KMS-11 (cell line): ENCODE results near the gene TAF3.

Source experiments
- H2AFZ ChIP-seq: fragments of 200-600 bp; sonication (generic); 2 replicates; pipeline ENCODE4 v1.6.1; 2016; ENCODE audit warnings: antibody characterized with exemption, mixed run types, low read depth
- H3K27ac ChIP-seq: fragments of 200-600 bp; sonication (generic); 2 replicates; pipeline ENCODE4 v1.6.1; 2016; ENCODE audit warnings: mild to moderate bottlenecking, mixed run types
- H3K27me3 ChIP-seq: fragments of 200-600 bp; sonication (generic); 2 replicates; pipeline ENCODE4 v1.6.1; 2017; ENCODE audit warnings: mild to moderate bottlenecking, low read depth, mixed run types, moderate library complexity; ENCODE audit not compliant: insufficient read depth
- H3K36me3 ChIP-seq: fragments of 200-600 bp; sonication (generic); 2 replicates; pipeline ENCODE4 v1.6.1; 2017; ENCODE audit warnings: mild to moderate bottlenecking, mixed run types; ENCODE audit not compliant: insufficient read depth
- H3K4me1 ChIP-seq: fragments of 200-600 bp; sonication (generic); 2 replicates; pipeline ENCODE4 v1.6.1; 2016; ENCODE audit warnings: mild to moderate bottlenecking, low read depth, mixed run types; ENCODE audit not compliant: poor library complexity, severe bottlenecking
- H3K4me2 ChIP-seq: fragments of 200-600 bp; sonication (generic); 2 replicates; pipeline ENCODE4 v1.7.0; 2016; ENCODE audit warnings: mild to moderate bottlenecking, mixed run types
- H3K4me3 ChIP-seq: fragments of 200-600 bp; sonication (generic); IDR thresholded peaks from 2 replicates; pipeline ENCODE4 v1.6.1; 2017; ENCODE audit warnings: low read depth, low read length, mixed read lengths; ENCODE audit not compliant: insufficient read depth
- H3K79me2 ChIP-seq: fragments of 200-600 bp; sonication (generic); 2 replicates; pipeline ENCODE4 v1.6.1; 2016; ENCODE audit warnings: low read depth, mixed run types; ENCODE audit not compliant: insufficient read depth
- H3K9ac ChIP-seq: fragments of 200-600 bp; sonication (generic); 2 replicates; pipeline ENCODE4 v1.6.1; 2016; ENCODE audit warnings: mild to moderate bottlenecking, mixed run types
- H4K20me1 ChIP-seq: fragments of 200-600 bp; sonication (generic); 2 replicates; pipeline ENCODE4 v1.6.1; 2016; ENCODE audit warnings: mild to moderate bottlenecking, mixed run types; ENCODE audit not compliant: insufficient read depth
- CTCF ChIP-seq: fragments of 200-600 bp; sonication (generic); conservative IDR thresholded peaks from 2 replicates; pipeline ENCODE4 v1.6.1; 2017; ENCODE audit warnings: low read depth, mild to moderate bottlenecking, antibody characterized with exemption, low read length, moderate library complexity, mixed read lengths

The TAF3 gene

DNA sequence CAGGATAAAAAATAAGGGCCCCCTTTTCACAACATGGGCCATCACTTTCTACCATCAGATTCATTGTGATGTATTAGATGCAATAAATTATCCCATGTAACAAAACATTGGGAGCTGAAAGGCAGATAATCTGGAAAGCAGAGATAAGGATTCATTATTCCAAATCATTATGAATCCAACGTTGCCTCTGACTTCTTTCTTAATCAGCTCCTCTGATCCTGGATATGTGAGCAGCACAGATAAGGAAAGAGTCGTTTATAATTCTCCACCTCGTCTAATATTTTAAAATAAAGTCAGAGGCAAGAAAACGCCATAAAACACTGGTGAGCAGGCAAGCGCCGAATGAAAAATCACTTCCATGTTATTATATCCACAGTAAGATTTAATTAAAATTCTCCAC lies 222.3 kb downstream of the TAF3 start:
- Histone ChIP-seq H3K27me3 (peaks cover 2% of the 10 kb centered on the region; the same call in 1 of the 2 replicates), H3K27ac (no peak overlapping the region), H3K4me3 (no peak overlapping the region), H3K4me2 (no peak overlapping the region), H2AFZ (no peak overlapping the region), H4K20me1 (no peaks in the 10 kb centered on the region), H3K9ac (no peak overlapping the region), H3K36me3 (no peaks in the 10 kb centered on the region), H3K79me2 (no peaks in the 10 kb centered on the region), H3K4me1 (no peaks in the 10 kb centered on the region)
- TF ChIP-seq CTCF, result no peak

GRCh38 chr10:8041284-8041991 lies 223.1 kb downstream of the TAF3 start:
- H3K79me2 ChIP-seq, result no peaks in the 10 kb centered on the region
- H2AFZ ChIP-seq, result no peak overlapping the region
- H3K4me1 ChIP-seq, result no peaks in the 10 kb centered on the region
- peaks cover 10% of the 10 kb centered on the region; the same call in 1 of the 2 replicates for H3K27me3 ChIP-seq
- H3K9ac ChIP-seq, result no peak overlapping the region
- H3K36me3 ChIP-seq, result no peaks in the 10 kb centered on the region
- H3K27ac ChIP-seq, result no peak overlapping the region
- H3K4me2 ChIP-seq, result no peak overlapping the region
- H4K20me1 ChIP-seq, result no peaks in the 10 kb centered on the region
- TF ChIP-seq CTCF, result no peak
- H3K4me3 ChIP-seq, result no peak overlapping the region

- H3K27me3 ChIP-seq, result peaks cover 10% of the 10 kb centered on the region; the same call in 1 of the 2 replicates
- no peaks in the 10 kb centered on the region for H3K4me1 ChIP-seq
- no peaks in the 10 kb centered on the region for H4K20me1 ChIP-seq
- no peaks in the 10 kb centered on the region for H3K79me2 ChIP-seq
- no peak for TF ChIP-seq CTCF
- no peak overlapping the region for H3K27ac ChIP-seq
- H2AFZ ChIP-seq, result no peak overlapping the region
- no peak overlapping the region for H3K4me3 ChIP-seq
- H3K36me3 ChIP-seq, result no peaks in the 10 kb centered on the region
- H3K4me2 ChIP-seq, result no peak overlapping the region
- H3K9ac ChIP-seq, result no peak overlapping the region
Measured at GRCh38 chr10:8041992-8042720, 223.9 kb downstream of the TAF3 start.

- Histone ChIP-seq H3K27me3 (peaks cover 10% of the 10 kb centered on the region; the same call in 1 of the 2 replicates), H3K9ac (no peak overlapping the region), H3K4me1 (no peaks in the 10 kb centered on the region), H2AFZ (no peak overlapping the region), H4K20me1 (no peaks in the 10 kb centered on the region), H3K4me2 (no peak overlapping the region), H3K27ac (no peak overlapping the region), H3K79me2 (no peaks in the 10 kb centered on the region), H3K4me3 (no peak overlapping the region), H3K36me3 (no peaks in the 10 kb centered on the region)
- no peak for TF ChIP-seq CTCF
Measured at GRCh38 chr10:8042721-8043568, 224.6 kb downstream of the TAF3 start.
